COLO668 (cell line): ENCODE results near the gene APBB1.

Source experiments
- DNase-seq: peaks from one replicate; lab custom pipeline; 2025; ENCODE audit not compliant: unreplicated experiment; lab: John Stamatoyannopoulos, UW

The APBB1 gene

GRCh38 chr11:6391537-6392134 is 27.3 kb downstream of the APBB1 start:
- no peak for DNase-seq

DNA sequence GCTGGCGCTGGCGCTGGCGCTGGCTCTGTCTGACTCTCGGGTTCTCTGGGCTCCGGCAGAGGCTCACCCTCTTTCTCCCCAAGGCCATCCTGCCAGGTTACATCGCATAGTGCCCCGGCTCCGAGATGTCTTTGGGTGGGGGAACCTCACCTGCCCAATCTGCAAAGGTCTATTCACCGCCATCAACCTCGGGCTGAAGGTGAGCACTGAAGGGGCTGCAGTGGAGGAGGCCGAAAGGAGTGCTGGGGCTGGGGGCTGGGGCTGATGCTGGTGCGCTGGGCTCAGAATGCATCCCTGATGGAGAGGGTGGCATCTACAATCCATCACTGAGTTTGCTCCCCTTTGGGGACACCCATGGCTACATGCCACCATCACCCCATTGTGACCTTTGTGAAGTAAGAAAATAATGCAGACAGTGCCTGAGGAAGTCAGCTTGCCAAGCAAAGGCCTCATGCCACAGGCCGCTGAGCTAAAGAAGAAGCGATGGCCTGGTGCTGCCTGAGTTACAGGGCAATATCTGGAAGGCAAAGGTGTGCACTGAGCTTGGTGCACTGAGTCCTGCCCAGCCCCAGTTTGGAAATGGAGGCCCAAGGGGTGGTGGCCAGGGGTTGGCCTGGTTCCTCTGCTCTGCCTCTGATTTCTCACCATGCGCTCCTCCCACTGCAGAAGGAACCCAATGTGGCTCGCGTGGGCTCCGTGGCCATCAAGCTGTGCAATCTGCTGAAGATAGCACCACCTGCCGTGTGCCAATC is 28.0 kb downstream of the APBB1 start:
- DNase-seq = no peak

DNA sequence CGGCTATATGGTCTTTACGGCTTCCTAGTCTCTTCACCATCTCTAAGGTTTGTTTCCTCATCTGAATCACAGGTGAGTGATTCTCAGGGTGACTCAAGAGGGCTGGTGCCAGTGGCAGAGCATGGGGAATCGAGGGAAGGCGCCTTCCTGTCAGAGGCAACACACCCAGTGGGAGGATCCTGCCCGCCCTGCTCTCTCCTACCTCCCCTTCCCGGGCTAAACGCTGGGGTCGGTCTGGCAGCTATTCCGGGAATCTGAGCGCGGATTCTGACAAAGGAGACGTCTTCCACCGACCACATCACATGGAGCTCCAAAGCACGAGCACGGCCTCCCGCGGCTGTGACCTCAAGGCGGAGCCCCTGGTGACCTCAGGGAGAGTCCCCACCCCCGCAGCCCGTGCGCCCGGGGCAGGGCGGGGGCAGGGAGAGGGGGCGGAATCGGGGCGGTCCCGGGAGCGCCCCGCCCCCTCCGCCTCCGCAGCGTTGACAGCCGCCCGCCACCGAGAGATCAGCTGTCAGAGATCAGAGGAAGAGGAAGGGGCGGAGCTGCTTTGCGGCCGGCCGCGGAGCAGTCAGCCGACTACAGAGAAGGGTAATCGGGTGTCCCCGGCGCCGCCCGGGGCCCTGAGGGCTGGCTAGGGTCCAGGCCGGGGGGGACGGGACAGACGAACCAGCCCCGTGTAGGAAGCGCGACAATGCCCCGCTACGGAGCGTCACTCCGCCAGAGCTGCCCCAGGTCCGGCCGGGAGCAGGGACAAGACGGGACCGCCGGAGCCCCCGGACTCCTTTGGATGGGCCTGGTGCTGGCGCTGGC is 28.8 kb downstream of the APBB1 start, which contains the start of gene SMPD1:
Gene SMPD1, plus strand, starts transcription at position 570 of the 813 bp plus-strand sequence. Its CDS starts 125 bp downstream, at position 695.
- DNase-seq = peak; percentile 92

GRCh38 chr11:6388748-6389147 is 30.1 kb downstream of the APBB1 start:
- no peak for DNase-seq

GRCh38 chr11:6387811-6388599 is 30.9 kb downstream of the APBB1 start:
- DNase-seq = no peak

DNA sequence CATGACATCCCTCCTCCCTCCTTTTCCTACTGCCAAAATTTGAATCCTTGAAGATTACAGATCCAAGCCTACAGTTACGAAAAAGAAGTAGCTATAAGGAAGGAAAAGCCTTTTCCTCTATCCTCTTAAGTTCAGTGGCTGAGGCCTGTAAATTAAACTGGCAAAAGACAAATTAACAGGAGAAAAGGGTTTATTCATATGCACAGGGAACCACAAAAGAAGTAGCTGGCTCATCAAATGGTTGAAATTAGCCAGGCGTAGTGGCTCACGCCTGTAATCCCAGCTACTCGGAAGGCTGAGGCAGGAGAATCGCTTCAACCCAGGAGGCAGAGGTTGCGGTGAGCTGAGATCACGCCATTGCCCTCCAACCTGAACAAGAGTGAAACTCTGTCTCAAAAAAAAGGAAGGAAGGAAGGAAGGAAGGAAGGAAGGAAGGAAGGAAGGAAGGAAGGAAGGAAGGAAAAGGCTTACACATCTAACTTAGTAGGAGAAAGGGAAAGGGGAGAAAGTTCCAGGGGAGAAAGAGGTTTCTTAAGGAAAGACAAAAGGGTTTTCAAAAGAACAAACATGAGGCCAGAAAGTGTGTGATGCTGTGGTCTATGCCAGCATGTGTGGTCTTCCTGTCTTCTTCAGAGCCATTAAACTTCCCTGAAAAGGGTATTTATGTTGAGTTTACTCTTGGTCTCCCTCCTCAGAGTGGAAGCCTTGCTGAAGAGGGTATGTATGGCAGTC is 33.7 kb downstream of the APBB1 start:
- DNase-seq = no peak

DNA sequence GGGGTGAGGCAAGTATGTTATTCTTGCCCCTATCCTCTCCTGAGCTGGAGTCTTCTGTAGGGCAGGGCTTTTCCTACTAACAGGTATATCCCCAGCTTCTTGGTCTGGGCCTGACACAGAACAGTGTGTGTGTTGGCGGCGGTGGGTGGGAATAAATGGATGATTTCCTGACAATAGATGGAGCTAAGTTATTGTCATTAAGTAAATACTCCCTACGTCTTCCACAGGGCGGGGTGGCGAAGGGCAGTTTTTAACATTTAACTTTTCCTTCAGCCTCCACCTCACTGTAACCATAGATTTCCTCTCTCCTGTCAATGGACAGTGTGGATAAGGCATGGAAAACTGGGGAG is 40.3 kb downstream of the APBB1 start:
- no peak for DNase-seq

GRCh38 chr11:6377902-6378639 is 40.8 kb downstream of the APBB1 start:
- DNase-seq = no peak

DNA sequence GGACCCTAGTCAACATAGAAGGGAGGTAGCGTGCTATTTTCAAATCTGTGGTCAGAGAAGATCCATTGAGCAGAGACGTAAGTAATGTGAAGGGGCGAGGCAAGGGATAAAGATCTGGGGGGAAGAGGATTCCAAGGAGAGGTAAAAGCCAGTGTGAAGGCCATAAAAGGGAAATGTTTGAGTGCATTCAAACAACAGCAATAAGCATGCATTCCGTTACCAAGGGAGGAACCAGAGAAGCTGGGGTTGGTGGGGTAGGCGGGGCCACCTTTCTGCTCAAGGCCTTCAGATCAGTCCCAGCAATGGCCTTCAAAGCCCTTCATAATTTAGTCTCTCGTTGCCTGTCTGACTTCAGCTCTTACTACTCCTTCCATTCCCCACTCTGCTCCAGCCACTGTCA is 47.1 kb downstream of the APBB1 start:
- DNase-seq = no peak

- DNase-seq = peak; percentile 19
Observed at GRCh38 chr11:6365659-6366058, 53.2 kb downstream of the APBB1 start.

GRCh38 chr11:6362873-6363678 is 55.8 kb downstream of the APBB1 start:
- peak; percentile 64 for DNase-seq

GRCh38 chr11:6362185-6362872 is 56.6 kb downstream of the APBB1 start:
- DNase-seq = no peak

DNA sequence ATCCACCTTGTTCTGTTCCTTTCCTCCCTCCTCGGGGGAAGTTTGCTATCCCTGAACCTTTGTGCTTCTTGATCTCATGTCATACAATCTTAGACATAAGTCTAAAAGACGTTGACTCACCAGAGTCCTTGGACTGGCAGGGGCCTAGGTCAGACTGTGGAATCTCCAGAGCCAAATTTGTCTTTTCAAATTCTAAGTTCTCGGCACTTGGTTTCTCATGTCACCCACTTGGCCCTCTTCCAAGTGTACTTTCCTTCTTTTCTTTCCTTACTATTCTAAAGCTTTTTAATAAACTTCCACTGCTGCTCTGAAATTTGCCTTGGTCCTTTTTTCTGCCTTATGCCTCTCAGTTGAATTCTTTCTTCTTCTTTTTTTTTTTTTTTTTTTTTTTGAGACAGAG is 58.7 kb downstream of the APBB1 start:
- no peak for DNase-seq

GRCh38 chr11:6357222-6357621 is 61.7 kb downstream of the APBB1 start:
- DNase-seq = no peak

GRCh38 chr11:6356503-6357055 is 62.3 kb downstream of the APBB1 start:
- DNase-seq = no peak

DNA sequence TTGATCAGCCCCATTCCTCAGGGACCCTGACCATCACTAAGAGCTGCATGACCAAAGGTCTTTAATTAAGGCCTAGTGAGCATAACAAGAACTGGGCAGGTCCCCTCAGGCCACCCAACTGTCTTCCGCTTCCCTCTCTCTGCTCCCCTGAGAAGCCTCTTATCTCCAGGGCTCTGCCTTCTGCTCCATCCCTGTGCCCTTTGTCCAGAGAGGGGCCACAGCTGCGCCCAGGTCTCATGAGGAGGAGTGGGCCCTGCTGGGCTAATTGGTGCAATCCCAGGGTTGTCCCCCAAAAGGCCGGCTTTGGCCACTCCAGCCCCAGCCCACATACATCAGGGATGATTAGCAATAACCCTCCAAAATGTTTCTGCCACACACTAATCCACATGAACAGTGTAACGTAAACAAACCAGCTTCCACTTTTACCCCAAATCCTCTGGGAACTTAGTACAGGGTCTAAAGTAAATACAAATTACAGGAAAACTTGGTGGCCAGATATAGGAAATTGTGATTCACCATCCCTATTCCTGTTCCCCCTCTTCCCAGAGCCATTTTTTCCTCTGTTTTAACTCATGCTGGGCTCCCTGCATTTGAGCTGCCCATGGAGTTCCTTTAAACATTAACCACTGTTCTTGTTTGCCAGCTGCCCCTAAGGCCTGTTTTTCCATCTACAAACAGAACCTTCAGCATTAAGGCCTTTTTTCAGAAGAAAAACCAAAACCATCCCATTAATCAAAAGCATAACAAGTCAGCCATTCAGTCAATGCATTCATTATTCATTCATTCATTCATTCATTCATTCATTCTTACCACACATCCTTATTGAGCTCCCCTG is 64.0 kb downstream of the APBB1 start:
- no peak for DNase-seq

- DNase-seq = peak; percentile 76
Observed at GRCh38 chr11:6353367-6353987, 65.4 kb downstream of the APBB1 start.
